GM19372 (cell line): ENCODE results near the gene SPOCD1.
"Not testable (repeated sequence)": the region's sequence is repeated elsewhere in the genome, so short reads cannot be mapped to it uniquely, and the experiment has no call there.

Experiments
- ATAC-seq: cut with Tn5 transposase; IDR thresholded peaks from one replicate; pipeline ENCODE4 v1.9.1; 2021; ENCODE audit warnings: mild to moderate bottlenecking, low read depth, moderate library complexity; ENCODE audit not compliant: unreplicated experiment

The SPOCD1 gene

GRCh38 chr1:31830511-31830910 lies 14.7 kb upstream of the SPOCD1 start:
- ATAC-seq: no peak

- no peak for ATAC-seq
Measured at GRCh38 chr1:31830065-31830464, 14.2 kb upstream of the SPOCD1 start.

- no peak for ATAC-seq
Measured at GRCh38 chr1:31828926-31829690, 13.3 kb upstream of the SPOCD1 start.

GRCh38 chr1:31828341-31828740 lies 12.5 kb upstream of the SPOCD1 start:
- ATAC-seq: no peak

- no peak for ATAC-seq
Measured at GRCh38 chr1:31823780-31824179, 8.0 kb upstream of the SPOCD1 start.

- no peak for ATAC-seq
Measured at GRCh38 chr1:31822766-31823165, 6.9 kb upstream of the SPOCD1 start.

- ATAC-seq: not testable (repeated sequence)
Measured at GRCh38 chr1:31820196-31820595, 4.4 kb upstream of the SPOCD1 start.

- ATAC-seq: no peak
Measured at GRCh38 chr1:31818206-31818605, 2.4 kb upstream of the SPOCD1 start.

- not testable (repeated sequence) for ATAC-seq
Measured at GRCh38 chr1:31816947-31817346, 1.1 kb upstream of the SPOCD1 start.

GRCh38 chr1:31816501-31816900 lies 679 bp upstream of the SPOCD1 start:
- not testable (repeated sequence) for ATAC-seq

- ATAC-seq: no peak
Measured at GRCh38 chr1:31815307-31815645, 546 bp downstream of the SPOCD1 start.

- no peak for ATAC-seq
Measured at GRCh38 chr1:31814631-31815306, 1.1 kb downstream of the SPOCD1 start.

GRCh38 chr1:31814041-31814511 lies 1.7 kb downstream of the SPOCD1 start:
- no peak for ATAC-seq

- no peak for ATAC-seq
Measured at GRCh38 chr1:31812158-31812829, 3.5 kb downstream of the SPOCD1 start.

- ATAC-seq: no peak
Measured at GRCh38 chr1:31811605-31812004, 4.2 kb downstream of the SPOCD1 start.

- no peak for ATAC-seq
Measured at GRCh38 chr1:31809698-31810097, 6.1 kb downstream of the SPOCD1 start.

GRCh38 chr1:31807273-31808048 lies 8.4 kb downstream of the SPOCD1 start:
- ATAC-seq: no peak

- ATAC-seq: no peak
Measured at GRCh38 chr1:31805318-31805717, 10.5 kb downstream of the SPOCD1 start.

- ATAC-seq: no peak
Measured at GRCh38 chr1:31804098-31804497, 11.7 kb downstream of the SPOCD1 start.

GRCh38 chr1:31803610-31804009 lies 12.2 kb downstream of the SPOCD1 start:
- no peak for ATAC-seq
